ENCODE measurements around the gene HES4. TPM values are rescaled to one million over a fixed set of nuclear protein-coding genes. Genes with fewer than 3 reads are reported as not detected.

HES4 gene
- total RNA-seq, 2 experiments from 2014 or later = 5.7 to 9.0 TPM

- DNase-seq = no peak
- no peak for ATAC-seq
- intact Hi-C loops (cut with micrococcal nuclease) = no loop called here
- ChIA-PET CTCF (interaction anchor here (1.3 to 4.6 kb wide), 7 partner anchors 10 to 309 kb away, joined by 3 to 37 read pairs (median 15); no protein-coding TSS in a partner anchor), POLR2A (interaction anchor here (1.6 to 1.7 kb wide), 2 partner anchors 25 to 31 kb away, joined by 3 to 4 read pairs; partner anchors contain the start of gene ISG15)
- TF ChIP-seq CTCF (IDR thresholded peaks at IDR 0.05) = no peak
- Mint-ChIP-seq H3K4me3 (no peak within 1 kb of the TSS), H3K36me3 (ENCODE audit: low read depth) (no peaks in the 10 kb centered on the region), H3K4me1 (ENCODE audit: low read depth) (peaks cover 4% of the 10 kb centered on the region), H3K9me3 (no peaks in the 10 kb centered on the region), H3K27me3 (peaks cover 26% of the 10 kb centered on the region), H3K27ac (no peak within 1 kb of the TSS)
Observed at GRCh38 chr1:981955-982558, 17.8 kb downstream of the HES4 start, which contains the start of gene PERM1. PERM1 (minus strand) TSS chr1:982093; CDS start chr1:981029, 1,064 bp downstream.

GRCh38 chr1:981491-981954, 18.4 kb downstream of the HES4 start:
- ChIA-PET POLR2A (interaction anchor here (1.0 to 1.7 kb wide), 2 partner anchors 27 to 32 kb away, joined by 3 to 4 read pairs; partner anchors contain the start of gene ISG15), CTCF (interaction anchor here (1.3 to 1.8 kb wide), 3 partner anchors 10 to 33 kb away, joined by 3 to 7 read pairs (median 3); no protein-coding TSS in a partner anchor)
- no peak overlapping the region for H3K4me3 Mint-ChIP-seq
- no peaks in the 10 kb centered on the region for H3K36me3 Mint-ChIP-seq (ENCODE audit: low read depth)
- H3K9me3 Mint-ChIP-seq = no peaks in the 10 kb centered on the region
- TF ChIP-seq CTCF (IDR thresholded peaks at IDR 0.05) = no peak
- no peak for DNase-seq
- no peak for ATAC-seq
- H3K27ac Mint-ChIP-seq = no peak overlapping the region
- H3K27me3 Mint-ChIP-seq = peaks cover 26% of the 10 kb centered on the region
- H3K4me1 Mint-ChIP-seq (ENCODE audit: low read depth) = peaks cover 4% of the 10 kb centered on the region
- intact Hi-C loops (cut with micrococcal nuclease) = no loop called here

GRCh38 chr1:980602-981395, 19.1 kb downstream of the HES4 start:
- POLR2A ChIA-PET = interaction anchor here (1.0 to 1.5 kb wide), 2 partner anchors 12 to 26 kb away, joined by 3 to 4 read pairs; no protein-coding TSS in a partner anchor
- CTCF ChIA-PET = interaction anchor here (1.3 to 1.8 kb wide), 3 partner anchors 9 to 34 kb away, joined by 3 to 7 read pairs (median 3); no protein-coding TSS in a partner anchor
- peaks cover 24% of the 10 kb centered on the region for H3K27me3 Mint-ChIP-seq
- H3K9me3 Mint-ChIP-seq = no peaks in the 10 kb centered on the region
- intact Hi-C loops (cut with micrococcal nuclease) = no loop called here
- H3K4me1 Mint-ChIP-seq (ENCODE audit: low read depth) = peaks cover 4% of the 10 kb centered on the region
- no peak overlapping the region for H3K4me3 Mint-ChIP-seq
- ATAC-seq (no peak), DNase-seq (no peak)
- H3K27ac Mint-ChIP-seq = no peak overlapping the region
- TF ChIP-seq CTCF (IDR thresholded peaks at IDR 0.05) = no peak
- H3K36me3 Mint-ChIP-seq (ENCODE audit: low read depth) = no peaks in the 10 kb centered on the region

- Mint-ChIP-seq H3K27ac (no peak overlapping the region), H3K27me3 (peaks cover 21% of the 10 kb centered on the region), H3K36me3 (ENCODE audit: low read depth) (no peaks in the 10 kb centered on the region), H3K4me3 (no peak overlapping the region), H3K9me3 (no peaks in the 10 kb centered on the region), H3K4me1 (ENCODE audit: low read depth) (peaks cover 4% of the 10 kb centered on the region)
- no peak for TF ChIP-seq CTCF (IDR thresholded peaks at IDR 0.05)
- no peak for DNase-seq
- ChIA-PET POLR2A (interaction anchor here (1.5 kb wide), 1 partner anchor 12 kb away, joined by 4 read pairs; no protein-coding TSS in a partner anchor), CTCF (interaction anchor here (1.8 kb wide), 1 partner anchor 22 kb away, joined by 7 read pairs; no protein-coding TSS in a partner anchor)
- intact Hi-C loops (cut with micrococcal nuclease) = no loop called here
- ATAC-seq = no peak
Observed at GRCh38 chr1:980137-980571, 19.7 kb downstream of the HES4 start.
